Hepatic stellate cell (primary cell): ENCODE measurements around the gene FBF1.
"Not testable (repeated sequence)": the region's sequence is repeated elsewhere in the genome, so short reads cannot be mapped to it uniquely, and the experiment has no call there.

Experiments used
- DNase-seq: peaks from one replicate; pipeline ENCODE4 v3.0.0; 2011; ENCODE audit warnings: low spot score

Gene FBF1

DNA sequence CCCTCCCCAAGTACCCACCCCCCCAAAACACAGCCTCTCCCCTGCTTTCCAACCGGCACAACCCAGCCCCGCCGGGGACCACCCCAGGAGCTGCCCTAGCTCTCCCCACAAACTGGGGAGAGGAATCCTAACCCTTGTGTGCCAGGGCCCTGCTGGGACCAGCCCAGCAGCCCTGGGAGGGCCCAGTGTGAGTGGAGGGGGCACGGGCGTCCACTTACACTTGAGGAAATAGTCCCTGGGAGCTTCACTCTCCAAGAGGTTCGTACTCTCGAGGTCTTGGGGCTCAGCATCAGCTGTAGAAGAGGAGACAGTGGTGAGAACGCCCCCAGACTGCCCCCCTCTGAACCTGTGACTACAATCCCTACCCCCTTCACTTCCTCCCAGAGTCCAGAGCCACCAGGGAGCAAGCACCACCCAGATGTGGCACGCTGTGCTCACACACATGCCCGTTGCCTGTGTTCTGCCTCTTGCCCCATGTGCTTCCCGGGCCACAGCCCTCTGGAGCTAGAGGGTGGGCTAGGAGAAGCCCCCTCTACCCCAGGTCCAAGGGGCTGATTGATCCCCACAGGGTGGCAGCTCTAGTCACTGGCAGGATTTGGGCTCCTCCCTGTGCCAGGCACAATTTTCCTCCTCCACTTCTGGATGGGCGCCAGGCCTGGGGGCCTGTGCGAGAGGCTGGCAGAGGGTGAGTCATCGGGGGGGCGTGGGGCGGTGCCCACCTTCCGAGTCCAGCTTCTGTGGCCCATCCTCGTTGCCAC, 65.5 kb downstream of the FBF1 start:
- no peak for DNase-seq

DNA sequence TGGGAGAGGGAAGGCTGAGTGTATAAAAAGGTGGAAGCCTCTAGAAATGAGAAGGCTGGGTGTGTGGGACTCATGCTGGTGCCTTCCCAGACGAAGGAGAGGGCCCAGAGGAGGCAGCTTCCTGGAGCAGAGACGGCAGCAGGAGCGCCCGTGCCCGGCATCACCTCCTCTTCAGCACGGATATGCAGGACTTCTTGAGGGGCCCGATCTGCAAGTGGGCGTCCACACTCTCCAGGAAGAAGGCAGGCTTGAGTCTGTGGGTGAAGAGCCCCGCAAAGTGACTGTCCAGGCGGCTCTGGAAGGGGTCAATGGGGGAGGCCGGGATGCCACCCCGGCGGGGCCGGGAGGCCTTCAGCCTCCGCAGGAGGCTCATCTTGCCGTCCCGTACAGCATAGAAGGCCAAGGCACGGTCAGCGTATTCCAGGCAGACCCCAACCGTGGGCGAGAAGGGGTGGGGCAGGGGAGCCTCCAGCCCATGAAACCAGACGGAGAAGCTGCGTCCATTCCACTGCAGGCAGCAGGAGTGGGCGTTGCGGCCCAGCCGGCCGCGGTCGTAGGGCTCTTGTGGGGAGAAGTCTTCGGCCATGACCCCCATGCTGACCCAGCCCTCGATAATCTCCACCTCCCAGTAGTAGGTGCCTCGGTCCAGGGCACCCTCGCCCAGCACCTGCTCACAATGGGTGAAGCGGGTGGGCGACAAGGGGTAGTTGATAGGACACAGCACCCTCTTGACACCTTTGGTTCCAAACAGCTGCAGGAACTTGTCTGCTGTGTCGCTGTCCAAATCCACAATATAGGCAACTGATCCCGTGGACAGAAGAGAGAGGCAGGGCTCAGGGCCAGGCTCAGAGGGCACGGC, 66.3 kb downstream of the FBF1 start:
- DNase-seq, result no peak

DNA sequence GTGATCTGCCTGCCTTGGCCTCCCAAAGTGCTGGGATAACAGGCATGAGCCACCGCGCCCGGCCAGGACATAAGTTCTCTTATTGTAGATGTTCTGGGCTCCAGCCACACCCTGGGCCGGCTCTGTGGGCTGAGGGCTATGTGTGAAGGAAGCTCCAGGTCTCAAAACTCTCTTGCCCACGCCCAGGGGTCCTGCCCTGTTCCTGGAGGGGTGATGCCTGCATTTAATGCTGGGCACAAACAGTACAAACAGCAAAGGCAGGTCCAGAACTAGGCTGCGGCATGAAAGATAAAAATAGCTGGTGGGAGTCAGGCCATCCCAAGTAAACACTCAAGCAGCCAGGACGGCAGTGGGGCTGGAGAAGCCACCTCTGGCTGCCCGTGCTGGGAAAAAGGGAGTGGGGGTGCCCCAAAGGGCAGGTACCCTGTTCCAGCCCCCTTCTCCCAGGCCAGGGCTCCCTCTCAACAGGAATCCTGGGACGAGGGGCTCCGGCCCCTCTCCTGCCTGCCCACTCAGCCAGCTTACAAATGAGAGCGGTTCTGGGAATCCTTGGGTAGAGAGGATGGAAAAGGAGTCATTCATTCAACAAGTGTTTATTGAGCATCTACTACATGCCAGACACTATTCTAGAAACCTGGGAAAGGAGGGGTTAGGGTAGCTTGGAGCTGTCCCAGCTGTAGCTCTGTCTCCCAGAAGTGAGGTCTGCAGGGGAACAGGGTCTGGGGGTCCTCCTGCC, 67.1 kb downstream of the FBF1 start:
- no peak for DNase-seq

DNA sequence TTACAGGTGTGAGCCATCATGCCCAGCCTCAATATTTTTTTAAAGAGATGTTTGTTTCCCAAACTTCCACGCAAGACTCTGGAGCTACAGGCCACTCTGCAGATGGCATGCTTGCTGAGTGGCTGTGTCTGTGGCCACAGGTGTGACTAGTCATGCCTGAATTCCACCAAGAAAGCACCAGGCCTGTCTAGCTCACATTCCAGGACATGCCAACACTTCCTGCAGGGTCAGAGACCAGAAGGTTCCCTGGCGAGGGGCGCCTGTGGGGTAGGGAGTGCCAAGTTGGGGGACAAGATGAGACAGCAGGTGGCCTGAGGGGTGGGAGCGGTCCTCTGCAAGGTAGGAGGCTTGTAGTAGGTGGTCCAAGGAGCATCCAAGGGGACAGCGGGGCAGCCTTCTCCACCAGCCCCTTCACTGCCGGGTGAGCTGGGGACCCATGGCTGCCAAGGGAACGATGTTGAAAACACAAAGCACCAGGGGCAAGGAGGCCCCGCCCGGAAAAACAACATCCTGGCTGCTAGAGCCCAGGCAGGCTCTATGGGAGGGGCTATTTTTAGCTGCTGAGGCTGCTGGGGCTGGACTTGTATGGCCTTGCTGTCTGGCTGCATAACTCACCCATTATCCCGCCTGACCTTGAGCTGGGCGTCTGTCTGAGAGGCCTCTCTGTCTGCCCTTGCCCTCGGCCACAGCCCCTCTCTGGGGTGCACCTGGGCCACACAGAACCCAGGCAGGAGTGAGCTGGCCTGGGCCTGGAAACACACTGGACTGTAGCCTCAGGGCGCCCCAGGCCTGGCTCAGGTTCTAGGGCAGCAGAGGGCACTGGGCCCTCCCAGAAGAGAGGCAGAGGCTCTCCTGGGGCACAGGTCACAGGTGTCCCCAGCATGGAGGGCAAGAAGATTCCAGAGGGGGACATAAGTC, 68.1 kb downstream of the FBF1 start:
- DNase-seq, result peak; percentile 97

DNA sequence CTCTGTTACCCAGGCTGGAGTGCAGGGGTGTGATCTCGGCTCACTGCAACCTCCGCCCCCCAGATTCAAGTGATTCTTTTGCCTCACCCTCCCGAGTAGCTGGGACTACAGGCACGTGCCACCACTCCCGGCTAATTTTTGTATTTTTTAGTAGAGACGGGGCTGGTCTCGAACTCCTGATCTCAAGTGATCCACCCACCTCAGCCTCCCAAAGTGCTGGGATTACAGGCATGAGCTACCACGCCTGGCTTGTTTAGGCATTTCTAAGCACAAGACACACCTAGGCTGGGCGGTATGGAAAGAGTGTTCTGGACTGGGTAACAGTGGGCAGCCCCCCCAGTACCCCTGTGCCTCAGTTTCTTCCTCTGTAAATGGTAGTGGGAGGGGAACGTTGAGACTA, 70.6 kb downstream of the FBF1 start:
- DNase-seq, result not testable (repeated sequence)

DNA sequence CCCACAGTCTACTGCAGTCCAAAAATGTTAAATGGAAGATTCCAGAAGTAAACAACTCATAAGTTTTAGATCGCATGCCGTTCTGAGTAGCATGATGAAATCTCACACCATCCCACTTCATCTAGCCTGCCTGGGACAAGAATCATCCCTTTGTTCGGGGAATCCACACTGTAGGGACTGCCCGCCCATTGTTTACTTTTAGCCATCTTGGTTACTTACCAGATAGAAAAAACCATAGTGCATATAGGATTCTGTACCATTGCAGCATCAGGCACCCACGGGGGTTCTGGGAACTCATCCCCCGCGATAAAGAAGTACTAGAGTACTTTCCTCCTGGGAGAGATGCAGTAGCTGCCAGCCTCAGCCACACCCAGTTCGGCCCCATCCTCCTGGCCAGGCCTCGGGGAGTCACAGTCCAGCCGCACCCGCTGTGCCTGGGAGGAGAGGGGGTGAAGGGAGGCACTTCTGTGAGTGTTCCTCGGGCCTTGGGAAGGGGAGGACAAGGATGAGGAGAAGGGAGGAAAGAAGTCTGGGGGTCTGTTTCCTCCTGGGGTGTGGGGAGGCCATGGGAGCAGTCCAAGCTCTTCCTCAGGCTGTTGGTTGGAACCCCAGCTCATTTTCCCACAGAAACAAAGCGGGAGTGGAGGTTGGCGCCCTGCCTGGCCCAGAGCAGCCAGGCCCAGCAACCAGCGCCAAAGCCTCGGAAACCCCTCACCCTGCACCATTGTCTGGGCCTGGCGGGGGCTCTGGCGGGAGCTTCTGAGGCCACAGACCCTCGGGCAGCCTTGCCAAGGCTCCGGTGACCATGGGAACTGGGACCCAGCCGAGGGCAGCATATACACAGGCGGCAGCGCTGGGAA, 71.3 kb downstream of the FBF1 start:
- DNase-seq, result no peak

DNA sequence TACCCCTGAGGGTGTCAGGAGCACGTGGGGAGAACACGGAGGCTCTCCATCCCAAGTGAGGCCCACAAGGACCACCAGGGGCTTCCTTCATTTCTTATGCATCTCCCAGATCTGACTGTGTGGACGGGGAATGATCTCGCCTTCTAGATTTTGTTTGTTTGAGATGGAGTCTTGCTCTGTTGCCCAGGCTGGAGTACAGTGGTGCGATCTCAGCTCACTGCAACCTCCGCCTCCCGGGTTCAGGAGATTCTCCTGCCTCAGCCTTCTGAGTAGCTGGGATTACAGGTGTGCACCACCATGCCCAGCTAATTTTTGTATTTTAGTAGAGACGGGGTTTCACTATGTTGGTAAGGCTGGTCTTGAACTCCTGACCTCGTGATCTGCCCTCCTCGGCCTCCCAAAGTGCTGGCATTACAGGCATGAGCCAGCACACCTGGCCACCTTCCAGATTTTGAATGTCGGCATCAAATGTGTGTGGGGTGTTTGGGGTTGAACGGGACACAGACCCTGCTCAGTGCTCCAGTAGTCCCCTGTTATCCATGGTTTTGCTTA, 72.0 kb downstream of the FBF1 start:
- DNase-seq, result not testable (repeated sequence)

DNA sequence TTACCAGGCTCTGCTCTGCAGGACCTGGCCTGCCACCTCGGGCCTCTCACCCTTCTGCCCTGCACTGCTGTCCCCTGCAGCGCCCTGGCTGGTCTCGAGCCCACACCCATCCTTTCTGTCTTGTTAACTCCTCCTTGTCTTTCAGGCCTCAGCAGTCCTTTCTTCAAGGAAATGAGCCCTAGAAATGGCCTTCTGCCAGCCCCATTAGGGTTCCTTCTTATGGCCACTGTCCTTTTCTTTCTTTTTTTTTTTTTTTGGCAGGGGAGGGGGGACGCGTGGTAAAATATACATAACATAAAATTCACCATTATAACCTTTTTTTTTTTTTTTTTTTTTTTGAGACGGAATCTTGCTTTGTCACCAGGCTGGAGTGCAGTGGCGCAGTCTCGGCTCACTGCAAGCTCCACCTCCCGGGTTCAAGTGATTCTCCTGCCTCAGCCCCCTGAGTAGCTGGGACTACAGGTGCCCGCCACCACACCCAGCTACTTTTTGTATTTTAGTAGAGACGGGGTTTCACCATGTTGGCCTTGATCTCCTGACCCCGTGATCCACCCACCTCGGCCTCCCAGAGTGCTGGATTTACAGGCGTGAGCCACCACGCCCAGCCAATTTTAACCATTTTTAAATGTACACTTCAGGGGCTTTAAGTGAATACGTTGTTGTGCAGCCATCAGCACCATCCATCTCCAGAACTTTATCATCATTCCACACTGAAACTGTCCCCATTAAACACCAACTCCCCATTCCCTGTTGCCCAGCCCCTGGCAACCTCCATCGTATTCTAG, 75.2 kb downstream of the FBF1 start:
- DNase-seq, result not testable (repeated sequence)

DNA sequence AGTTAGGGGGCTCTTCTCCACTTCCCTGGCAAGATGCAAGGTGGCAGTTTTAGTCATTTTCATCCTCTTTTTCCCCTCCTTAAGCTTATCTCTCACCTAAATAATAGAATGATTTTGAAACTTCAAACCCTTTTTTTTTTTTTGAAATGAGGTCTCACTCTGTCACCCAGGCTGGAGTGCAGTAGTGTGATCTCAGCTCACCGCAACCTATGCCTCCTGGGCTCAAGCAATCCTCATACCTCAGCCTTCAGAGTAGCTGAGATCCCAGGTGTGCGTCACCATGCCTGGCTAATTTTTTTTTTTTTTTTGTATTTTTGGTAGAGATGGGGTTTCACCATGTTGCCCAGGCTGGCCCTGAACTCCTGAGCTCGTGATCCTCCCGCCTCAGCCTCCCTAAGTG, 76.0 kb downstream of the FBF1 start:
- not testable (repeated sequence) for DNase-seq

DNA sequence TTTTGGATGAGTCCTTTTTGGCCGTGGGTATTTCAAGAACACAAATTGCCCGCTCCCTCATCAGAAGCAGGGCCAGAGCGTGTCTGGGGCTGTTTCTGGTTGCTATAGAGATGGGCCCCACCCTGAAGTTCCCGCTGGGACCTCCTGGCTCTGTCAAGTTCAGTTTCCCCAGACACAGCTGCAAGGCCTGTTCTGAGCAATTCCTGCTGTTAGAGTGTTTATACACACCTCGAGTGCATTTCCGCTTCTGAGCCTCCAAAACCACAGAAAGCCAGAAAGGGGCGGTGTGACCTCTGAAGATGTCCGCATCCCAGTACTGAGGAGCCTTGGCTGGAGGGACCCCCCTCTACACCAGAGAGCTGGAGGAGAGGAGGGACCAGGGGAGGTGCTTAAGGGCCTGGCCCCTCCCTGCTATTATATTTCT, 76.4 kb downstream of the FBF1 start:
- peak; percentile 87 for DNase-seq

DNA sequence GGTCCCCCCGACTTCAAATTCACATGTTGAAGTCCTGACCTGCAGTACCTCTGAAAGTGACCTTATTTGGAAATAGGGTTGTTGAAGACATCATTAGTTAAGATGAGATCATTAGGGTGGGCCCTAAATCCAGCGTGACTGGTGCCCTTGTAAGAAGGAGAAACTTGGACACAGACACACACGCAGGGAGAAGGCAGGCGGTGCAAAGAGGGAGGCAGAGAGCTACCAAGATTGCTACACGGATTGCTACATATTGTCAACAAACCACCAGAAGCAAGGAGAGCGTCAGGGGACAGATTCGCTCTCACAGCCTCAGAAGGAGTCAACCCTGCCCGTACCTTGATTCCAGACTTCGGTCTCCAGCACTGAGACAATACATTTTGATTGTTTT, 78.9 kb downstream of the FBF1 start:
- no peak for DNase-seq
